HG03139 (cell line): ENCODE data around the gene PDPR.
A peak's percentile ranks its signal among the peaks of the same experiment; 100 is the strongest.
"Not testable (repeated sequence)": the region's sequence is repeated elsewhere in the genome, so short reads cannot be mapped to it uniquely, and the experiment has no call there.

Experiments
- ATAC-seq: cut with Tn5 transposase; IDR thresholded peaks from one replicate; pipeline ENCODE4 v1.9.1; 2021; ENCODE audit not compliant: unreplicated experiment

PDPR gene

DNA sequence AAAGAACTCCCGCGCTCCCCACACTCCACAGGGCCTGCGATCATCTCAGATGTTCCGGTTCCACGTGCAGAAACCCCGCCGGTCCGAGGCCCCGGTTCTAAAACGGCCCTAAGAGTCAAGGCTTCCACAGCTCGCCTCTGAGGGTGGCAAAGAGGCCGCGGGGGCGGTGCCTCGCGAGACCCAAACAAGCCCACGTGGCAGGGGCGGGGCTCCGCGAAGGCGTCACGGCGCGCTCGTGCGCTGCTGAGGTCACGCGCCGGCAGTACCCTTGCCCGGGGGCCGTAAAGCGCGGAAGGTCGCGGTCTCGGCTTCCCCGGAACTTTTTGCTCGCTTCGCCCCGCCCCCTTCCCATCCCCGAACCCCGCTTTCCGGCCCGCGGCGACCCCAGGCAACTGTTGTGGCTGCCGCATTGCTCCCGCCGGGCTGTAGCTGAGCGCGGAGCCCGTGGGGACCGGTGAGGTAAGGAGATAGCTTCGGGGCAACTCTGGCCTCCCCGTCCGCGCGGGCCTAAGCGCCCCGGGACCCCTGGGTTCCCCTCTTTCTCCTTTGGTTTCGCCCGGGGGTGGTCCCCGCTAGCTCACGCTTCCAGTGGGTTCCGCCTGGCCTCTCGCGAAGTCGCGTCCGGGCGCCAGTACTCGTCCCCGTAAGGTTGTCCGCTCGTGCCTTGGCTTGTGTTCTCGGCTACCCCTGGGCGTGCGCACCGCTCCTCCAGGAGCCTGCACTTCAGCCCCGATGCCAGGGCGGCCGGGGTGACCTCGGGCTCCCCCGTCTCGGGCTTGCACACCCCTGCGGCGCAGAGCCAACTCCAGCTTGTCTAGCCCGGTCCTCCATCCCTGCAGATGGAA lies at the start of gene PDPR:
Gene PDPR (plus strand): TSS at position 351 of the 845 bp plus-strand sequence. CDS start 6,161 bp downstream, outside the sequence.
- ATAC-seq: peak; percentile 86

DNA sequence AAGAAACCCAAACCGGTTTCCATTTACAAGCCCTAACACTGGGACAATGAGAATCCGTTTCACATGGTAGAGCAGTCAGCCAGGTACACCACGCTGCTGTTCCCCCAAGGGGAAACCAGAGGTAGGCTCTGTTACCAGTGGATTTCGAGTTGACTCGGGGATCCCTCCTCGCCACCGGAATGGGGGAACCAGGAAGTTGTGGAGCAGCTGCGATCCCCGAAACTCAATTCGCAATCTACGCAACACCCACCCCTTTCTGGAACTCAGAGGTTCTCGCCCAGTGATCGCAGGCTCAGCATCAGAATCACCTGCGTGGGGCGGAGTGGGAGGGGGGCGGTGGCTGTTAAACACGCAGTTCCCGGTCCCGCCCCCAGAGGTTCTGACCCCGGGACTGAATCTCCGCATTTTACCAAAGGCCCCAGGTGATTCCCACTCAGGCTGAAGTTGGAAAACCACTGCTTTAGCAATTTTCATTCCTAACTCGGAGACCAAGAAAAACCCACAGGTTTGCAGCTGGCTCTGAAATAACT lies 49.2 kb upstream of the PDPR start:
- not testable (repeated sequence) for ATAC-seq

GRCh38 chr16:70065376-70065745 lies 48.8 kb upstream of the PDPR start:
- peak; percentile 18 for ATAC-seq

DNA sequence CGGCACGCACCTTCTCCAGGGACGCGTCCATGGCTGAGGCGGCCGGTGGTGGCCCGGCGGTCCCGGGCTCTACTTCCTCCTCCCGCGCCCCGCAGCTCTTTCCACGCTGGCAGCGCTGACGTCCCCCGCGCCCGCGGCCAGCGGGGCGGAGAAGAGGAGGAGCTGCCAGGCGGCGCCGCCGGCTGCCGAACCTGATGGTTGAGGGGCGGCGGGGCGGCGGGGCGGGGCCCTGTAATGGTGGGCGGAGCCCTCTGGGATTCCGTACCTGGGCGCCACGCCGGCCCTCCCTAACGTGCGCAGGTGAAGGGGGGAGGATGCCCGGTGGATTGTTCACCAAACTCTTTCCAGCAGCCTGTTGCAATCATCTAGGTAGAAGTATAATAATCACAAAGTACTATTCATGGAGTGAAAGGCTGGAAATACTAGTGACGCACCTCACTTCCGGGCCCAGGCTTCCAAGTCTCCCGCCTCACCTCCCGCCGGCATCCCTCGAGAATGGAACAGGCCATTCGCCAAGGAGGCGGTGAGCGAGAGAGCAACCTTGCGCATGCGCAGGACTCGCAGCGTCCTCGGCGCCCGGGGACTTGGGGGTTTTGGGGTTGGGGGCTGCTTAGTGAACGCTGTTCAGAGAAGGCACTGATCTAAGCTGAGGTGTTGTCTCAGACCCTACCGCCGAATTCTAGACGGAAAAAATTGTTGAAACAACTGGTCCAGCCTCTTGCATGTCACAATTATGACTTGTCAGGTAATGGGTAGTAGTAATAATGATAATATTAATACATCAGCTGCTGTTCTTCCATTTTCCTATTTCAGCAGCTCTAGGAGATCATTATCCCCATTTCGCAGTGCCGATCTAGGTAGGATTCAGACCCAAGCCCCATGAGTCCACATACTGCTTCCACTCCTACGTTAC lies 48.1 kb upstream of the PDPR start:
- ATAC-seq: peak; percentile 84

DNA sequence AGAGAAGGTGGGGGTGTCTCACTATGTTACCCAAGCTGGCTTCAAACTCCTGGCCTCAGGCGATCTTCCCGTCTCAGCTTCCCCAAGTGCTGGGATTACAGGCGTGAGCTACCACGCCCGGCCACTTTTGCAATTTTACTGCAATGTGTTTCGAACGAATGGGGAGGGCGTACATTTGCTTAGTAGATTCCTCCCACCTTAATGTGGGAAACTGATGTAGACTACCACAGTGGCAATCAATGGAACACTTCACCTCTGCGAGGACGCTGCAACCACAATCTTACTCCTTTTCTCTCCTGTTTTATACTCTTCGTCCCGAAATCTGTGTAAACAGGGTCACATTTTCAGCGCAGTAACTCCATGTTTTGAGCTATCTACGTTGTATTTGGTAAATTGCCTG lies 47.4 kb upstream of the PDPR start:
- not testable (repeated sequence) for ATAC-seq

- ATAC-seq: not testable (repeated sequence)
Observed at GRCh38 chr16:70079081-70079480, 35.1 kb upstream of the PDPR start.

DNA sequence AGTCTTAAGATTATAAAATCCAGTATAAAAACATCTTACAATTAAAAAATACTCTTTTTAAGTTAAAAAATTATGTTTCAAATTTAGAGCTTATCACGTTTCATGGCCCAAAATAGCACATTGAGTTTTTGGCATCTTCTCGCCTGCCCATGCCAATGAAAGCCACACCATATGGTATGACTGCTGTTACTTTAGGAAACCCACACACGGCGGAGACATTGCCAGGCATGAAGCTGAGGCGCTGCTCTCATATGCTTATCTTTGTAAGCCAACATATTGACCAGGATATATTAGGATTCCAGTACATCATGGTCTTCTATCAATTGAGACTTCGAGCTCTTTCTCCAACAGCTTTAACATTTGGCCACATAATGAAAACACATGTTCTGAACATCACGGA lies 32.9 kb upstream of the PDPR start:
- ATAC-seq: not testable (repeated sequence)

DNA sequence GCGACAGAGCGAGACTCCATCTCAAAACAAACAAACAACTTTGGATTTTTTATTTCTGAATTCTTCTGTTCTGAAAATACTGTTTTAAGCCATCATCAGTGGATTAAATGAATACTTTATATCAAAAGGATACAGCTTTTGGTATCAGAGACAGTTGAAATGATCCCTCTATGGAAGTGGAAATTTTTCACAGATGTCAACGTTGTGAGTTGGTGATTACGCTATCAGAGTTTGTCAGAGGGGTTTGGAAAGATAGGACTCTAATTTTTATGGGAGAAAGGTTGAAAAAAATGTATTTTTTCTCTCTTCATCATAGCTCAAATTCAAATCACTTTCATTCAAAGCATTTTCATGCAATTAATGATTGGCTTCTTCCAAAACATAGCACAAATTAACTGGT lies 30.2 kb upstream of the PDPR start:
- not testable (repeated sequence) for ATAC-seq

GRCh38 chr16:70088160-70088559 lies 26.0 kb upstream of the PDPR start:
- ATAC-seq: not testable (repeated sequence)

GRCh38 chr16:70088877-70089276 lies 25.3 kb upstream of the PDPR start:
- not testable (repeated sequence) for ATAC-seq

- ATAC-seq: not testable (repeated sequence)
Observed at GRCh38 chr16:70089289-70089688, 24.8 kb upstream of the PDPR start.

- not testable (repeated sequence) for ATAC-seq
Observed at GRCh38 chr16:70091104-70091503, 23.0 kb upstream of the PDPR start.

DNA sequence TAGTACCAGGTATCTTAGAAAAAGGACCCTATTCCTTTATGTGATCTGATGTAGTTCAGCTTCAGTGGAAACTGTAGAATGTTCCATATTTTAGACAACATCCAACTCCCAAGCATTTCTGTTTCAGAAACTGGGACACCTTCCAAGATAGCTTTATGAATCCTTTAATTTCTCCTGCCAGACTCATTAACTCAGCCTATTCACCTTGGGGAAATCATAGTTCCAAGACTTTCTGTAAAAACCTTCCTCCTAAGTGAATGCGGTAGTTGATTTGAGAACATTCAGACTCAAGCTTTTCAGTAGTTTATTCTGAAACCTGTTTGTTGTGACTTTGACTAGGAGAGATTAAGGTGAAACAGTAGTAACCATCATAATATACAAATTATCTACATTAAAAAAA lies 20.0 kb upstream of the PDPR start:
- ATAC-seq: not testable (repeated sequence)

DNA sequence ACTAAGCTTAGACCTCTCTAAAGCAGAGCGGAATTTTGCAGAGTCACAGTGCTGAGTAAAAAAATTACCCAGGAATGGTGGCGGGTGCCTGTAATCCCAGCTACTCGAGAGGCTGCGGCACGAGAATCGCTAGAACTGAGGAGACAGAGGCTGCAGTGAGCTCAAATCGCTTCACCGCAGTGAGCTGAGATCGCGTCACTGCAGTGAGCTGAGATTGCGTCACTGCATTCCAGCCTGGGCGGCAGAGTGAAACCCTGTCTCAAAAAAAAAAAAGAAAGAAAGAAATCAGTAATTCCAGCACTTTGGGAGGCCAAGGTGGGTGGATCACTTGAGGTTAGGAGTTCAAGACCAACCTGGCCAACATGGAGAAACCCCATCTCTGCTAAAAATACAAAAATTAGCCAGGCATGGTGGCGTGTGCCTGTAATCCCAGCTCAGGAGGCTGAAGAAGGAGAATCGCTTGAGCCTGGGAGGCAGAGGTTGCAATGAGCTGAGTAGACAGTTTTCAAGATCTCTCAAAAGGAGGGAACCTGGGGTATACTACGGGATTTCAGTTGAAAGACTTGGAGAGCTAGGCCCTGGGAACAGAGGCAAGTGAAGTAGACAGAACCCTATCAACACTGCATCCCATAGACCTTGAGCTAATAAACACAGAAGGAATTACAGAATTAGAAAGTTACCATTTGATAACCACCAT lies 4.4 kb upstream of the PDPR start:
- ATAC-seq: not testable (repeated sequence)

DNA sequence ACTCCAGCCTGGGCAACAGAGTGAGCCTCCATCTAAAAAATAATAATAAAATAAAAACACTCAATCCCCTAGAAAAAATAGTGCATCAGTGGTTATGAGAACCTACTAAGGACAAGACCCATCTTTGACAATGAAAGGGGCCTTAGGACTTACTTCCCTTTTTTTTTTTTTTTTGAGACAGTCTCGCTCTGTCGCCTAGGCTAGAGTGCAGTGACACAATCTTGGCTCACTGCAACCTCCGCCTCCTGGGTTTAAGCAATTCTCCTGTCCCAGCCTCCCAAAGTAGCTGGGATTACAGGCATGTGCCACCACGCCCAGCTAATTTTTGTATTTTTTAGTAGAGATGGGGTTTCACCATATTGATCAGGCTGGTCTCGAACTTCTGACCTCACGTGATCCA lies 2.0 kb upstream of the PDPR start:
- not testable (repeated sequence) for ATAC-seq

DNA sequence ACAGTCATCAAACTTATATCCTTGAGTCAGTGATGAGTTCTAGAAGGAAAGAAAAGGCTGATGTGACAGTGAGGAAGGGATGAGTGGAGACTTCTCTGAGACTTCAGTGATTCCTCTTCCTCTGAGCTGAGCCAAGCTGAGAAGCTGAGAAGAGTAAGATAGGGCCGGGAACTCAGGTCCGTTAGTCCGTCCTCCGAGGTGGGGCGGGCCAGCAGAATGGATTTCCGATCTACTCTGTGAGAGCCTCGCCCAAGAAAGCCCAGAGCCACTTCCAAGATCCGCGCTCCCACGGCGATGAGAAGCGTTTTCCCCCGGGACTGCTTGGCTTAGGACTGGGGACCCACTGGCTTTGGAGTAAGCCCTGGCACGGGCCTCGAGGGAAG lies 542 bp upstream of the PDPR start:
- ATAC-seq: peak; percentile 10

GRCh38 chr16:70118354-70118753 lies 4.2 kb downstream of the PDPR start:
- ATAC-seq: not testable (repeated sequence)

DNA sequence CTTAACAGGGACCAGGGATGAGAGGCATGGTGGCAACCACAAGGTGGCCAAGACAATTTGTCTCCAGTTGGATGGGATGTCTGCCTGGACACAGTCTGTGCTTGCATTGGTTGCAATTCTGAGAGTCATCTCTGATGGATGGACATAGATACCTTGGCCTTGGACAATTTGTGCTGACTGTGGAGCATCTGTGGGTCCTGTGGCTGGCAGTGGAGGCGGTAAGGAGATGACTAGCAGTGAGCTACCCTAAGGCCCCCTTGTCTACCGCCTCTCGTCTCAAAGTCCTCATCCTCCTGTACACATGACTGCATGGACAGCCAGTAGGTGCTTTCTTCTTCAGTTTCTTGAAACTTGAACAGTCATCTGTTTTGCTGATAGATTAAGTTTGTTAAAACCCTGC lies 4.6 kb downstream of the PDPR start:
- not testable (repeated sequence) for ATAC-seq

GRCh38 chr16:70120398-70120797 lies 6.3 kb downstream of the PDPR start:
- ATAC-seq: not testable (repeated sequence)

DNA sequence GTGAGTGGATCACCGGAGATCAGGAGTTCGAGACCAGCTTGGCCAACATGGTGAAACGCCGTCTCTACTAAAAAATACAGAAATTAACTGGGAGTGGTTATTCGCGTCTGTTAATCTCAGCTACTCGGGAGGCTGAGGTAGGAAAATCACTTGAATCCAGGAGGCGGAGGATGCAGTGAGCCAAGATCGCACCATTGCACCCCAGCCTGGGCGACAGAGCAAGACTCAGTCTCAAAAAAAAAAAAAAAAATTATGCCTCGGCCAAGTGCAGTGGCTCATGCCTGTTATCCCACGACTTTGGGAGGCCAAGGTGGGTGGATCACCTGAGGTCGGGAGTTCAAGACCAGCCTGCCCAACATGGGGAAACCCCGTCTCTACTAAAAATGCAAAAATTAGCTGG lies 9.7 kb downstream of the PDPR start:
- ATAC-seq: not testable (repeated sequence)

- ATAC-seq: not testable (repeated sequence)
Observed at GRCh38 chr16:70126226-70126625, 12.1 kb downstream of the PDPR start.
